ENCODE data around the gene IGSF11. TPM values are rescaled to one million over a fixed set of nuclear protein-coding genes. Genes with fewer than 3 reads are reported as not detected.

The IGSF11 gene
- total RNA-seq, 1 experiment from 2014 or later, result not detected

DNA sequence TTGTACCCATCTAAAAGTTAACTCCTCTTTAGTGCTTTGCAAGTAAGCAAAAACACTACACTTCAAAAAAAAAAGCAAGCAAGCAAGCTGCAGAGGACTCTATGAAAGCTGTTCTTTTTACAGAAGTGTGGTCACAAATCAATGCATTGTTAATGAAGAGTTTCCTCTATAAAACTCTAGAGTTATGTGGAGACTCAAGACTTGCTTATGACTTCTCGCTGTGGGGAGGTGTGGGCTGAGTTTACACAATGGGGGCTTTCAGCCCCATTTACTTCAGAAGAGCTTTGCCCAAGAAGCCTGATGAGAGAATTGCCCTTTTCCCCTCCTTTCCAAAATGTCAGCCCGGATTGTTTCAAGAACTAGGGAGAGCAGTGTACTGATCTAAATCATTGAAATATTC, 144.4 kb downstream of the IGSF11 start:
- Mint-ChIP-seq H3K9me3 (ENCODE audit: unreplicated experiment) (no peaks in the 10 kb centered on the region), H3K4me1 (ENCODE audit: insufficient read depth, unreplicated experiment) (no peaks in the 10 kb centered on the region), H3K27me3 (ENCODE audit: insufficient read depth, unreplicated experiment) (peaks cover 75% of the 10 kb centered on the region), H3K27ac (ENCODE audit: low read depth, unreplicated experiment) (no peak overlapping the region), H3K36me3 (ENCODE audit: insufficient read depth, unreplicated experiment) (no peaks in the 10 kb centered on the region), H3K4me3 (ENCODE audit: unreplicated experiment) (no peak overlapping the region)
- POLR2A ChIA-PET, result no interaction called here
- no TSS peak for BruUV-seq (replicated peaks)
- CTCF ChIA-PET, result interaction anchor here (0.7 to 5.3 kb wide), 4 partner anchors 7 to 207 kb away, joined by 3 to 38 read pairs (median 19); partner anchors contain the start of gene IGSF11
- intact Hi-C loops (cut with micrococcal nuclease), result no loop called here
- DNase-seq (ENCODE audit: unreplicated experiment), result no peak
- TF ChIP-seq, protein P1, sequence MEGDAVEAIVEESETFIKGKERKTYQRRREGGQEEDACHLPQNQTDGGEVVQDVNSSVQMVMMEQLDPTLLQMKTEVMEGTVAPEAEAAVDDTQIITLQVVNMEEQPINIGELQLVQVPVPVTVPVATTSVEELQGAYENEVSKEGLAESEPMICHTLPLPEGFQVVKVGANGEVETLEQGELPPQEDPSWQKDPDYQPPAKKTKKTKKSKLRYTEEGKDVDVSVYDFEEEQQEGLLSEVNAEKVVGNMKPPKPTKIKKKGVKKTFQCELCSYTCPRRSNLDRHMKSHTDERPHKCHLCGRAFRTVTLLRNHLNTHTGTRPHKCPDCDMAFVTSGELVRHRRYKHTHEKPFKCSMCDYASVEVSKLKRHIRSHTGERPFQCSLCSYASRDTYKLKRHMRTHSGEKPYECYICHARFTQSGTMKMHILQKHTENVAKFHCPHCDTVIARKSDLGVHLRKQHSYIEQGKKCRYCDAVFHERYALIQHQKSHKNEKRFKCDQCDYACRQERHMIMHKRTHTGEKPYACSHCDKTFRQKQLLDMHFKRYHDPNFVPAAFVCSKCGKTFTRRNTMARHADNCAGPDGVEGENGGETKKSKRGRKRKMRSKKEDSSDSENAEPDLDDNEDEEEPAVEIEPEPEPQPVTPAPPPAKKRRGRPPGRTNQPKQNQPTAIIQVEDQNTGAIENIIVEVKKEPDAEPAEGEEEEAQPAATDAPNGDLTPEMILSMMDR (IDR thresholded peaks at IDR 0.05; ENCODE audit: unreplicated experiment), result no peak

DNA sequence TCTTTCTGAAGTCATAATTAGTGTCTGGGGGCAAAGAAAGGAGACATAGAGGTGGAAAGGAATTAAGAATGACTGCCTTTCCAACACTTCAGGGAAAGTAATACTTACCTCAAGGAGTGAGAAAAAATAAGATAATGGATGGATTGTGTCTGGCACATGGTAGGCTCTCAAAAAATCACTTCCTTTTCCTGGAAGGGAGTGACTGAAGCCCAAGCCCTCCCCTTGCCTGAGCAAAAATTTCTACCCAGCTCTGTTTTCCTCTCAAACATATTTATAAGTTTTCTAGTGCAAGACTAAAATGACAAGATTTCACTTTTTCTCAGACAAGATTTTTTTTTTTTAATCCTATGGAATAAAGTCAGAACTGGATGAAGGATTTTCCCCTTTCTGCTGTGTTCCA, 145.0 kb downstream of the IGSF11 start:
- CTCF ChIA-PET, result interaction anchor here (0.7 to 5.3 kb wide), 3 partner anchors 7 to 171 kb away, joined by 3 to 38 read pairs (median 27); partner anchors contain the start of gene IGSF11
- POLR2A ChIA-PET, result interaction anchor here (0.6 to 0.7 kb wide), 2 partner anchors 16 to 209 kb away, joined by 3 to 4 read pairs; no protein-coding TSS in a partner anchor
- H3K36me3 Mint-ChIP-seq (ENCODE audit: insufficient read depth, unreplicated experiment), result no peaks in the 10 kb centered on the region
- BruUV-seq (replicated peaks), result no TSS peak
- no peak overlapping the region for H3K27ac Mint-ChIP-seq (ENCODE audit: low read depth, unreplicated experiment)
- intact Hi-C loops (cut with micrococcal nuclease), result no loop called here
- no peak overlapping the region for H3K4me3 Mint-ChIP-seq (ENCODE audit: unreplicated experiment)
- no peak for DNase-seq (ENCODE audit: unreplicated experiment)
- H3K4me1 Mint-ChIP-seq (ENCODE audit: insufficient read depth, unreplicated experiment), result no peaks in the 10 kb centered on the region
- H3K9me3 Mint-ChIP-seq (ENCODE audit: unreplicated experiment), result no peaks in the 10 kb centered on the region
- peaks cover 72% of the 10 kb centered on the region for H3K27me3 Mint-ChIP-seq (ENCODE audit: insufficient read depth, unreplicated experiment)
- TF ChIP-seq, protein P1 (IDR thresholded peaks at IDR 0.05; ENCODE audit: unreplicated experiment), result no peak

DNA sequence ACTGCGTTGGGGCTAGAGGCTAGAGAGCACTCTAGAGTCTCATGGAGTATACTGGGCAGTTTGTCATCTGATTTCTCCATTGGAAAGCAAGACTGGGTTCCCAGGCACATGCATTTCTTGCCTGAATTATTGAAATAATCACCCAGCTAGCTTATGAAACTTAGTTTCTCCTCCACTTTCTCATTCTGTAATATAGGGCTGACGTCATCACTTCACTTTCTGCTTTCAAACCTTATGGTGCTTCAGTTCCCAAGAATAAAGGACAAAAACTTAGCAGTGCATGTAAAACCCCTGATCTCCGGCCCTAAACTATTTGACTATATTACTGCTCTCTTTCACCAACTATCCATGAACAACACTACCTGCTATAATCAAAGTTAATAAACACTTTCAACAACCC, 147.9 kb downstream of the IGSF11 start:
- Mint-ChIP-seq H3K4me1 (ENCODE audit: insufficient read depth, unreplicated experiment) (no peaks in the 10 kb centered on the region), H3K27me3 (ENCODE audit: insufficient read depth, unreplicated experiment) (peaks cover 61% of the 10 kb centered on the region), H3K4me3 (ENCODE audit: unreplicated experiment) (no peak overlapping the region), H3K27ac (ENCODE audit: low read depth, unreplicated experiment) (no peak overlapping the region), H3K9me3 (ENCODE audit: unreplicated experiment) (no peaks in the 10 kb centered on the region), H3K36me3 (ENCODE audit: insufficient read depth, unreplicated experiment) (no peaks in the 10 kb centered on the region)
- TF ChIP-seq, protein P1 (IDR thresholded peaks at IDR 0.05; ENCODE audit: unreplicated experiment), result no peak
- ChIA-PET CTCF (interaction anchor here (5.3 to 14.0 kb wide), 4 partner anchors 148 to 356 kb away, joined by 38 to 564 read pairs (median 198); partner anchors contain the start of genes B4GALT4 and IGSF11), POLR2A (no interaction called here)
- DNase-seq (ENCODE audit: unreplicated experiment), result no peak
- intact Hi-C loops (cut with micrococcal nuclease), result no loop called here
- BruUV-seq (replicated peaks), result no TSS peak

DNA sequence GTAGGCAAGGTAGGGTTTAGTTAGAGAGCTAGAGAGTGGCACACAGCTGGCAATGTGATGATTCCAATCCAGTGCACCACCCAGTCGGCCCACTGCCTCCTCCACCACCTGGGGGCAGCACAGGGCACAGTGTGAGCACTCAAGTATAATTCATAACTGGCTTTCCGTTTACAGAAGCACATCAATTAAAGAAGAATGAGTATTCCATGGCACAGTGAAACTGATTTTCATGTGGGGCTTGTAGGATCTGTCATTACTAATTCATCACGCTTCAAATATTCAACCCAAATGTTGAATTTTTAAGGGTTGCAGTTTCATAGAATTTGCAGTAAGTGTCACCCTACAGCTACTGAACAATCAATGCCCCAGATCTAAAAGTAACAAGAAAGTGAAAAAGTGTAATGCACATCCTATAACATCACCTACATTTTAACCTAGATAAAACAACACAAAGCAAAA, 149.9 kb downstream of the IGSF11 start:
- Mint-ChIP-seq H3K4me3 (ENCODE audit: unreplicated experiment) (no peak overlapping the region), H3K27me3 (ENCODE audit: insufficient read depth, unreplicated experiment) (peaks cover 61% of the 10 kb centered on the region), H3K9me3 (ENCODE audit: unreplicated experiment) (no peaks in the 10 kb centered on the region), H3K27ac (ENCODE audit: low read depth, unreplicated experiment) (no peak overlapping the region), H3K4me1 (ENCODE audit: insufficient read depth, unreplicated experiment) (no peaks in the 10 kb centered on the region), H3K36me3 (ENCODE audit: insufficient read depth, unreplicated experiment) (no peaks in the 10 kb centered on the region)
- TF ChIP-seq, protein P1 (IDR thresholded peaks at IDR 0.05; ENCODE audit: unreplicated experiment), result peak; percentile 92
- intact Hi-C loops (cut with micrococcal nuclease), result loop anchor here (1.0 to 5.0 kb wide), 5 partner anchors 150 to 1298 kb away; partner anchors contain the start of gene IGSF11
- BruUV-seq (replicated peaks), result no TSS peak
- POLR2A ChIA-PET, result interaction anchor here (0.6 to 2.6 kb wide), 3 partner anchors 210 to 340 kb away, joined by 3 to 7 read pairs (median 3); no protein-coding TSS in a partner anchor
- CTCF ChIA-PET, result interaction anchor here (0.5 to 14.0 kb wide), 76 partner anchors 8 to 1910 kb away, joined by 3 to 564 read pairs (median 5); partner anchors contain the start of genes B4GALT4 and IGSF11
- DNase-seq (ENCODE audit: unreplicated experiment), result peak; percentile 71

Measured in MCF 10A (cell line).